Measurements from ENCODE around the gene OR4A16. TPM values are rescaled to one million over a fixed set of nuclear protein-coding genes. Genes with fewer than 3 reads are reported as not detected.

OR4A16 gene, protein sequence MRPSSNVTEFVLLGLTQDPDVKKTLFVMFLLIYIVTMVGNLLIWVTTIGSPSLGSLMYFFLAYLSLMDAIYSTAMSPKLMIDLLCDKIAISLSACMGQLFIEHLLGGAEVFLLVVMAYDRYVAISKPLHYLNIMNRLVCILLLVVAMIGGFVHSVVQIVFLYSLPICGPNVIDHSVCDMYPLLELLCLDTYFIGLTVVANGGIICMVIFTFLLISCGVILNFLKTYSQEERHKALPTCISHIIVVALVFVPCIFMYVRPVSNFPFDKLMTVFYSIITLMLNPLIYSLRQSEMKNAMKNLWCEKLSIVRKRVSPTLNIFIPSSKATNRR
- total RNA-seq: not detected

- no peak within 1 kb of the TSS for H3K4me3 Mint-ChIP-seq
- no peak within 1 kb of the TSS for H3K27ac Mint-ChIP-seq
- H3K27me3 Mint-ChIP-seq: no peaks in the 10 kb centered on the region
- DNase-seq: no peak
- no peak for ATAC-seq
- H3K36me3 Mint-ChIP-seq: no peaks in the 10 kb centered on the region
- no peaks in the 10 kb centered on the region for H3K4me1 Mint-ChIP-seq
- CTCF ChIA-PET: no interaction called here
- H3K9me3 Mint-ChIP-seq (ENCODE audit: low read depth): peaks cover 21% of the 10 kb centered on the region
Measured at GRCh38 chr11:55342901-55343300, at the start of gene OR4A16. Gene OR4A16 (plus strand): TSS chr11:55343201. CDS start chr11:55343201, 0 bp downstream.

GRCh38 chr11:55324500-55324899 is 18.5 kb upstream of the OR4A16 start:
- Mint-ChIP-seq H3K27ac (no peak overlapping the region), H3K27me3 (no peaks in the 10 kb centered on the region), H3K9me3 (ENCODE audit: low read depth) (peaks cover 9% of the 10 kb centered on the region), H3K4me1 (no peaks in the 10 kb centered on the region), H3K36me3 (no peaks in the 10 kb centered on the region), H3K4me3 (no peak overlapping the region)
- CTCF ChIA-PET: no interaction called here
- ATAC-seq (no peak), DNase-seq (no peak)

- Mint-ChIP-seq H3K36me3 (no peaks in the 10 kb centered on the region), H3K9me3 (ENCODE audit: low read depth) (peaks cover 21% of the 10 kb centered on the region), H3K4me1 (no peaks in the 10 kb centered on the region), H3K27me3 (no peaks in the 10 kb centered on the region), H3K27ac (no peak overlapping the region), H3K4me3 (no peak overlapping the region)
- DNase-seq (no peak), ATAC-seq (no peak)
- CTCF ChIA-PET: no interaction called here
Measured at GRCh38 chr11:55345306-55345705, 2.3 kb downstream of the OR4A16 start.

- H3K4me3 Mint-ChIP-seq: no peak overlapping the region
Measured at GRCh38 chr11:55349032-55349431, 6.0 kb downstream of the OR4A16 start.

GRCh38 chr11:55357560-55358184 is 14.7 kb downstream of the OR4A16 start:
- Mint-ChIP-seq H3K4me1 (no peaks in the 10 kb centered on the region), H3K4me3 (no peak overlapping the region), H3K27me3 (no peaks in the 10 kb centered on the region), H3K27ac (no peak overlapping the region), H3K9me3 (ENCODE audit: low read depth) (peaks cover 17% of the 10 kb centered on the region), H3K36me3 (no peaks in the 10 kb centered on the region)
- ATAC-seq (no peak), DNase-seq (no peak)
- CTCF ChIA-PET: no interaction called here

More at GRCh38 chr11:55349032-55349431, 6.0 kb downstream of the OR4A16 start:
- Mint-ChIP-seq H3K4me1 (no peaks in the 10 kb centered on the region), H3K27ac (no peak overlapping the region), H3K36me3 (no peaks in the 10 kb centered on the region), H3K9me3 (ENCODE audit: low read depth) (peaks cover 14% of the 10 kb centered on the region), H3K27me3 (no peaks in the 10 kb centered on the region)
- ATAC-seq (no peak), DNase-seq (no peak)
- CTCF ChIA-PET: no interaction called here

- no peak within 1 kb of the TSS for H3K27ac Mint-ChIP-seq
- ATAC-seq (no peak), DNase-seq (no peak)
- no peaks in the 10 kb centered on the region for H3K27me3 Mint-ChIP-seq
- H3K4me3 Mint-ChIP-seq: no peak within 1 kb of the TSS
- no peaks in the 10 kb centered on the region for H3K4me1 Mint-ChIP-seq
- H3K9me3 Mint-ChIP-seq (ENCODE audit: low read depth): peaks cover 12% of the 10 kb centered on the region
- CTCF ChIA-PET: no interaction called here
- no peaks in the 10 kb centered on the region for H3K36me3 Mint-ChIP-seq
Measured at GRCh38 chr11:55367674-55368073, 24.7 kb downstream of the OR4A16 start, which contains the start of gene OR4A15. Gene OR4A15 (plus strand): TSS chr11:55367974. CDS start chr11:55367974, 0 bp downstream.

Other genes with a start within 250 kb of the OR4A16 start
- gene TRIM48, start 81.0 kb upstream of the OR4A16 start, total RNA-seq: not detected
- gene OR4A15, start 24.8 kb downstream of the OR4A16 start, total RNA-seq: not detected
- not detected for gene OR4C15, start 211.3 kb downstream of the OR4A16 start, total RNA-seq
- gene OR4C16, start 228.9 kb downstream of the OR4A16 start, total RNA-seq: not detected

Measured in activated CD8-positive, alpha-beta memory T cell treated with anti-CD3 and anti-CD28 coated beads, Interleukin-2, amount 10 ng/mL, durations not matched to agents 7 days and 5 days (primary cell).